Esophagus squamous epithelium (tissue), 4 donors: ENCODE measurements around the gene KHNYN.

Experiments
- POLR2A ChIP-seq, 4 donors: fragments of 450-650 bp; IDR thresholded peaks; one replicate each; pipeline ENCODE4 v1.6.1; 2017; ENCODE audit warnings: antibody characterized with exemption in 4 of 4, mild to moderate bottlenecking in 4 of 4, moderate library complexity in 3 of 4
- TF ChIP-seq, protein P1 (sequence below), 6 experiments: fragments of 450-650 bp in 4 of 6; fragments of 200-600 bp in 2 of 6; sonication (generic) in 2 of 6; IDR thresholded peaks; one replicate each; pipeline ENCODE4 v1.5.1; 2016 to 2019; ENCODE audit warnings: antibody characterized with exemption in 6 of 6, mild to moderate bottlenecking in 4 of 6, moderate library complexity in 4 of 6

DNA sequence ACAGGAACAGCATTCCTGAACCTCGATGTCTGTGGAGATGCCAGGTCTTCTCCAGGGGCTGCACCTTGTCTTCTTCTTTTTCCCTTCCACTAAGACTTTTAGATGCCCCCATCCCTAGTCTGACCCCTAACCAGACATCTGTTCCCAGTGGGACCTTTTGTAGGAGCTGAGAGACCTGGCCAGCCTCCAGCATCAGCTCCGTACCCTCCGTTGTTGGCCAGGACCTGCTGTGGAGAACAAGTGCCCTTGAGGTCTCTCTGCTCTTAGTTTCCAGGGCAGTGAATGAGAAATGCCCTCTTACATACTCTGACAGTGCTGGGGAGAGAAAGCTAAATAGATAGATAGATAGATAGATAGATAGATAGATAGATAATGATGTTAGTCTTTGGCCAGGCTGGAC is 29.6 kb downstream of the KHNYN start:
- no peak for TF ChIP-seq POLR2A (IDR thresholded peaks at IDR 0.05)
- TF ChIP-seq, protein P1, sequence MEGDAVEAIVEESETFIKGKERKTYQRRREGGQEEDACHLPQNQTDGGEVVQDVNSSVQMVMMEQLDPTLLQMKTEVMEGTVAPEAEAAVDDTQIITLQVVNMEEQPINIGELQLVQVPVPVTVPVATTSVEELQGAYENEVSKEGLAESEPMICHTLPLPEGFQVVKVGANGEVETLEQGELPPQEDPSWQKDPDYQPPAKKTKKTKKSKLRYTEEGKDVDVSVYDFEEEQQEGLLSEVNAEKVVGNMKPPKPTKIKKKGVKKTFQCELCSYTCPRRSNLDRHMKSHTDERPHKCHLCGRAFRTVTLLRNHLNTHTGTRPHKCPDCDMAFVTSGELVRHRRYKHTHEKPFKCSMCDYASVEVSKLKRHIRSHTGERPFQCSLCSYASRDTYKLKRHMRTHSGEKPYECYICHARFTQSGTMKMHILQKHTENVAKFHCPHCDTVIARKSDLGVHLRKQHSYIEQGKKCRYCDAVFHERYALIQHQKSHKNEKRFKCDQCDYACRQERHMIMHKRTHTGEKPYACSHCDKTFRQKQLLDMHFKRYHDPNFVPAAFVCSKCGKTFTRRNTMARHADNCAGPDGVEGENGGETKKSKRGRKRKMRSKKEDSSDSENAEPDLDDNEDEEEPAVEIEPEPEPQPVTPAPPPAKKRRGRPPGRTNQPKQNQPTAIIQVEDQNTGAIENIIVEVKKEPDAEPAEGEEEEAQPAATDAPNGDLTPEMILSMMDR (IDR thresholded peaks at IDR 0.05) = no peak
